ENCODE measurements around the gene EFNA1. TPM values are rescaled to one million over a fixed set of nuclear protein-coding genes. Genes with fewer than 3 reads are reported as not detected.

EFNA1 gene
- total and polyA plus RNA-seq, 2 of the 13 experiments (the other 11 are each of a cell fraction or from before 2014, with no cell fraction given): 81.8 to 874 TPM

GRCh38 chr1:155128755-155129473, 1.2 kb downstream of the EFNA1 start (continued):
- TF ChIP-seq ZNF572 (CRISPR knock-in tag; IDR thresholded peaks at IDR 0.05): no peak
- TF ChIP-seq RFX5 (IDR thresholded peaks at IDR 0.05; ENCODE audit: low read depth, low read length): no peak
- TF ChIP-seq SIN3B (IDR thresholded peaks at IDR 0.05; ENCODE audit: low read length): no peak
- TF ChIP-seq PRDM10 (CRISPR knock-in tag; IDR thresholded peaks at IDR 0.05; ENCODE audit: low read depth): 0 out of 2 replicates have a peak, but pooled peaks have one; percentile 27
- no peak for TF ChIP-seq ZBTB2 (CRISPR knock-in tag; IDR thresholded peaks at IDR 0.05; ENCODE audit: low read depth)
- 0 out of 2 replicates have a peak, but pooled peaks have one; percentile 55 for TF ChIP-seq BCL6 (CRISPR knock-in tag; IDR thresholded peaks at IDR 0.05)
- TF ChIP-seq ATF7-NPFF (CRISPR knock-in tag; IDR thresholded peaks at IDR 0.05; ENCODE audit: low read depth): peak; percentile 32; the same call in 1 of the 2 replicates
- TF ChIP-seq THAP8 (CRISPR knock-in tag; IDR thresholded peaks at IDR 0.05; ENCODE audit: borderline replicate concordance): no peak
- TF ChIP-seq ZNF770 (CRISPR knock-in tag; IDR thresholded peaks at IDR 0.05): no peak; the same call in 1 of the 2 replicates
- TF ChIP-seq TEAD2 (CRISPR knock-in tag; IDR thresholded peaks at IDR 0.05): no peak
- TF ChIP-seq ZBTB7A (CRISPR knock-in tag; IDR thresholded peaks at IDR 0.05): no peak
- no peak for TF ChIP-seq ZNF260 (CRISPR knock-in tag; IDR thresholded peaks at IDR 0.05; ENCODE audit: borderline replicate concordance, low read depth)
- TF ChIP-seq ELF3 (CRISPR knock-in tag; IDR thresholded peaks at IDR 0.05): 0 out of 2 replicates have a peak, but pooled peaks have one; percentile 29
- peak; percentile 92 for TF ChIP-seq FOXA3 (CRISPR knock-in tag; IDR thresholded peaks at IDR 0.05)
- no peak for TF ChIP-seq SMC3 (IDR thresholded peaks at IDR 0.05; ENCODE audit: low read length)
- no peak for TF ChIP-seq ZEB1 (IDR thresholded peaks at IDR 0.05; ENCODE audit: insufficient replicate concordance, low read depth)
- 0 out of 2 replicates have a peak, but pooled peaks have one; percentile 67 for TF ChIP-seq ZNF446 (CRISPR knock-in tag; IDR thresholded peaks at IDR 0.05)

Data from HepG2 (cell line).